ENCODE results near the gene AUP1. TPM values are rescaled to one million over a fixed set of nuclear protein-coding genes. Genes with fewer than 3 reads are reported as not detected.

Gene AUP1
- total and polyA plus RNA-seq, 5 experiments from 2014 or later, result 79.5 to 184 (median 88.9) TPM

DNA sequence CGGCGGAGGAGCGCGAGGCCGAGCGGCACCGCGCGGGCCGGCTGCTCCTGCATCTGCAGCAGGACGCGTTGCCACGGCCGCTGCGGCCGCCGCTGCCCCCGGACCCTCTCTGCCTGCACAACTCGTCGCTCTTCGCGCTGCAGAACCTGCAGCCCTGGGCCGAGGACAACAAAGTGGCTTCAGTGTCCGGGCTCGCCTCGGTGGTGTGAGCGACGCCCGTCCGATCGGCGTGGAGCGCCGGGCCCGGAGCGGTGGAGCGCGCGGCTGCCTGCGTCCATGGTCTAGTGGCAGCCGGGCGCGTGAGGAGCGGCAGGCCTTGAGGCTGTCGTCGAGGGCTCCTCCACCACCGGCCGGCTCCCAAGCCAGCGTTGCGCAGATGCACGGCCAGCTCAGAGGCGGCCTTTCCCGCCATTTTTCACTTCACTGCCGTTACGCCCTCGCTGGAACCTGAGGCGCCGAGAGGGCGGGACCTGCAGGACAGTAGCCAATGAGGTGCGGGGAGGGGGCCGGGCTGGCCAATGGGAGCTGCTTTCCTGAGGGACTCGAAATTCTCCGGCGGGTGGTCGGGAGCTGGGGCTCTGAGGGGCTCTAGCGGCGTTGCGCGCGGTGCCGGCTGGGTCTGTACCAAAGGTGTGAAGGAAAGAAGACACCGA lies 13.4 kb downstream of the AUP1 start:
- Mint-ChIP-seq H3K27ac (peak overlapping the region in 1 of 10 donors; percentile 65), H3K9me3 (no peaks in the 10 kb centered on the region), H3K36me3 (peaks cover 0 to 5% (median 0%) of the 10 kb centered on the region in 3 donors), H3K4me3 (peak overlapping the region; percentile 69 to 89 (median 82)), H3K27me3 (peaks cover 44 to 89% (median 61%) of the 10 kb centered on the region in 5 donors), H3K4me1 (peaks cover 13 to 26% (median 24%) of the 10 kb centered on the region in 4 donors)
- POLR2A ChIA-PET, result interaction anchor here (0.6 to 6.2 kb wide), 6 partner anchors 8 to 43 kb away, joined by 3 to 35 read pairs (median 6); partner anchors contain the start of genes AUP1, HTRA2, MRPL53 and PCGF1
- peak; percentile 61 to 86 (median 73) for DNase-seq
- peak; percentile 81 to 89 for ATAC-seq

DNA sequence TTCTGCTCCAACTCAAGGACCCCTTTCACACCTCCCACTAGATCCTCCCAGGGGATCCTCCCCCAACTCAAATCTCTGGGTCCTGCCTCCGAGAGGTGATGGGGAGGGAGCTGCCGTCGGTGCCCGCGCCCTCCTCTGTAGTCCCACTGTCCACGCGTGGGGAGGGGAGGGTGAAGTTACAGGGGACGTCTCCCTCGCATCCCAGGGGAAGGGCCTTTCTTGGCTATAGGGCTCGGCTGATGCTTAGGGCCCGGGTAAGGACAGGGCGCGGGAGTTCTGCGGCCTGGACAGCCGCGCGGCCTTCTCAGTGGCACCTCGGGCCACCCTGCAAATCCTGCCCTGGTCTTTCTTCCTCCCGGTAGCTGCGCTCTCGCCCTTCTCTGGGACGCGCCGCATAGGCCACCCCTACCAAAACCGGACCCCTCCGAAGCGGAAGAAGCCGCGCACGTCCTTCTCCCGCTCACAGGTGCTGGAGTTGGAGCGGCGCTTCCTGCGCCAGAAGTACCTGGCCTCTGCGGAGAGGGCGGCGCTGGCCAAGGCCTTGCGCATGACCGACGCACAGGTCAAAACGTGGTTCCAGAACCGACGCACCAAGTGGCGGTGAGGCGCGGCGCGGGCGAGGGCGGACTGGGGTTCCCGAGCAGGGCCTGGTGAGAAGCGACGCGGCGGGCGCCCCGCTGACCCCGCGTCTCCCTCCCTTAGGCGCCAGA lies 14.1 kb downstream of the AUP1 start:
- peaks cover 0 to 5% (median 0%) of the 10 kb centered on the region in 3 donors for H3K36me3 Mint-ChIP-seq
- POLR2A ChIA-PET, result interaction anchor here (1.2 to 6.2 kb wide), 6 partner anchors 8 to 57 kb away, joined by 3 to 35 read pairs (median 6); partner anchors contain the start of genes AUP1, HTRA2, MRPL53 and PCGF1
- H3K9me3 Mint-ChIP-seq, result no peaks in the 10 kb centered on the region
- H3K4me1 Mint-ChIP-seq, result peaks cover 13 to 26% (median 24%) of the 10 kb centered on the region in 4 donors
- H3K27me3 Mint-ChIP-seq, result peaks cover 46 to 83% (median 62%) of the 10 kb centered on the region in 5 donors
- H3K27ac Mint-ChIP-seq, result peak overlapping the region in 3 of 10 donors; percentile 31 to 40 (median 31)
- peak overlapping the region; percentile 62 to 83 (median 74) for H3K4me3 Mint-ChIP-seq
- DNase-seq (peak in 2 of 10 donors; percentile 16 to 25), ATAC-seq (peak in 1 of 2 donors; percentile 21)

GRCh38 chr2:74514368-74515270 lies 14.9 kb downstream of the AUP1 start, which contains the start of gene TLX2:
Gene TLX2 (plus strand): TSS chr2:74514450. CDS start chr2:74514807, 357 bp downstream.
- peaks cover 13 to 26% (median 24%) of the 10 kb centered on the region in 4 donors for H3K4me1 Mint-ChIP-seq
- H3K27me3 Mint-ChIP-seq, result peaks cover 39 to 74% (median 60%) of the 10 kb centered on the region in 5 donors
- H3K4me3 Mint-ChIP-seq, result peak within 1 kb of the TSS; percentile 62 to 83 (median 74)
- peak within 1 kb of the TSS in 3 of 10 donors; percentile 31 to 53 (median 40) for H3K27ac Mint-ChIP-seq
- peak; percentile 17 to 27 for ATAC-seq
- DNase-seq, result peak in 2 of 10 donors; percentile 24 to 27
- H3K9me3 Mint-ChIP-seq, result no peaks in the 10 kb centered on the region
- POLR2A ChIA-PET, result interaction anchor here (0.6 to 6.2 kb wide), 10 partner anchors 9 to 781 kb away, joined by 3 to 35 read pairs (median 4); partner anchors contain the start of genes AUP1, CCDC142, HTRA2 and INO80B
- peaks cover 0 to 5% (median 0%) of the 10 kb centered on the region in 3 donors for H3K36me3 Mint-ChIP-seq

DNA sequence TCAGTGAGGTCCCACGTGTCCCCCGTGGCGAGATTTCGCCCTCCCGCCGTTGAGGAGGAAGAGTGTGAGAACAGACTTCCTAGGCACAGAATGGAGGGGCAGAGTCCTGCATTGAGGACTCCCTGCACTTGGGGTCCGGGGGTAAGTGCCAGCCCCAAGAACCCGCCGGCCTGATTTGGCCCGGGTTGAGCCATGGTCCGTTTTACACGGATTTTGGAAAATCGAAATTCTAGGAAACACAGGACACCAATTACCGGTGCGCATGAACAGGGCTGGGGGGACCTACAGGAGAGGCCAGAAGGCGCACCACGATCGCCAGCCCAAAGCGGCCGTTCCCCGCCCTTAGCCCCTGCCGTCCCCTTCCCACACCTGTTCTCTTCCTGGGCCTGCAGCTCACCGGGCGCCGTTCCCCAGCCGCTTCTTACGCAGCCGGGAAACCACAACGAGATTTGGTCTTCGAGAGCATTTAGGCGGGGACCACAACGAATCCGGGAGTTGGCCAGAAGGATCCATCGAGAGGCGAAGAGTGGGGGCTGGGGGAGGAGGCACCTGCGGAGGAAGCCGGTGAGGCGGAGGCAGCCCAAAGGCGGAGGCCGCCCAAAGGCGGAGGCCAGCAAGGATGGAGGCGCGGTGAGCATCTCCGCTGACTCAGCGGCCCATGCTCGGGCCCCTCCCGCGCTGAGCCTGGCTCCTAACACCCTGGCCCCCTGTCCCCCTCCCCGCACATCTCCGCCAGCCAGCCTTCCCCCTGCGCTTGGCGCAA lies 15.7 kb downstream of the AUP1 start:
- peak overlapping the region in 8 of 10 donors; percentile 22 to 59 (median 46) for H3K4me3 Mint-ChIP-seq
- H3K36me3 Mint-ChIP-seq, result peaks cover 0 to 5% (median 0%) of the 10 kb centered on the region in 3 donors
- no peaks in the 10 kb centered on the region for H3K9me3 Mint-ChIP-seq
- peaks cover 31 to 66% (median 54%) of the 10 kb centered on the region in 5 donors for H3K27me3 Mint-ChIP-seq
- peak in 2 of 10 donors; percentile 23 to 27 for DNase-seq
- ATAC-seq, result no peak
- peaks cover 13 to 26% (median 25%) of the 10 kb centered on the region in 4 donors for H3K4me1 Mint-ChIP-seq
- POLR2A ChIA-PET, result interaction anchor here (0.7 to 6.2 kb wide), 5 partner anchors 10 to 59 kb away, joined by 3 to 35 read pairs (median 3); partner anchors contain the start of genes AUP1, CCDC142, HTRA2 and INO80B
- H3K27ac Mint-ChIP-seq, result peak overlapping the region in 1 of 10 donors; percentile 53

GRCh38 chr2:74512744-74513604 lies 16.5 kb downstream of the AUP1 start:
- ATAC-seq (no peak), DNase-seq (no peak)
- peak overlapping the region in 8 of 10 donors; percentile 22 to 59 (median 46) for H3K4me3 Mint-ChIP-seq
- peaks cover 23 to 58% (median 46%) of the 10 kb centered on the region in 5 donors for H3K27me3 Mint-ChIP-seq
- H3K27ac Mint-ChIP-seq, result peak overlapping the region in 2 of 10 donors; percentile 34 to 78
- H3K36me3 Mint-ChIP-seq, result peaks cover 0 to 5% (median 0%) of the 10 kb centered on the region in 3 donors
- H3K4me1 Mint-ChIP-seq, result peaks cover 19 to 35% (median 32%) of the 10 kb centered on the region in 4 donors
- POLR2A ChIA-PET, result interaction anchor here (0.8 to 1.5 kb wide), 5 partner anchors 9 to 58 kb away, joined by 3 to 5 read pairs (median 3); partner anchors contain the start of genes AUP1, HTRA2 and INO80B
- no peaks in the 10 kb centered on the region for H3K9me3 Mint-ChIP-seq

GRCh38 chr2:74511104-74511989 lies 18.2 kb downstream of the AUP1 start:
- Mint-ChIP-seq H3K9me3 (peaks cover 0 to 1% (median 0%) of the 10 kb centered on the region in 9 donors), H3K4me1 (peaks cover 22 to 43% (median 40%) of the 10 kb centered on the region in 4 donors), H3K36me3 (peaks cover 4 to 14% (median 8%) of the 10 kb centered on the region in 3 donors), H3K27me3 (peaks cover 9 to 53% (median 33%) of the 10 kb centered on the region in 5 donors), H3K4me3 (peak overlapping the region in 2 of 10 donors; percentile 3 to 21), H3K27ac (no peak overlapping the region)
- no peak for ATAC-seq
- POLR2A ChIA-PET, result interaction anchor here (0.7 to 2.7 kb wide), 5 partner anchors 7 to 499 kb away, joined by 3 to 18 read pairs (median 5); partner anchors contain the start of genes AUP1 and HTRA2
- DNase-seq, result no peak

DNA sequence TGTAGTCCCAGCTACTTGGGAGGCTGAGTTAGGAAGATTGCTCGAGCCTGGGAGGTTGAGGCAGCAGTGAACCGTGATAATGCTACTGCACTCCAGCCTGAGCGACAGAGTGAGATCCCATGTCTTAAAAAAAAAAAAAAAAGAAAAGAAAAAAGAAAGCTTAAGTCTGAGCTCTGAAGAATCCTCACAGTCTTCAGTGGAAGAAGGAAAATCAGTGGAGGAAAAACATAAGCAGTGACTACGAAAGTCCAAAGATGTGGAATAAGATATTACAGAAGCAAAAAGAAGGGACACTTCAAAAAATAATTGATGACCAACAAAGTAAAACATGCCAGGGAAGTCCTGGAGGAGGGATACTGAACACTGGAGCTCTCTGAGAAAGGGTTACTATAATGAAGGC lies 19.2 kb downstream of the AUP1 start:
- Mint-ChIP-seq H3K9me3 (peaks cover 0 to 1% (median 0%) of the 10 kb centered on the region in 9 donors), H3K4me1 (peaks cover 18 to 42% (median 38%) of the 10 kb centered on the region in 4 donors), H3K27ac (peak overlapping the region in 1 of 10 donors; percentile 10), H3K27me3 (peaks cover 8 to 52% (median 33%) of the 10 kb centered on the region in 5 donors), H3K36me3 (peaks cover 5 to 23% (median 16%) of the 10 kb centered on the region in 3 donors), H3K4me3 (no peak overlapping the region)
- no peak for ATAC-seq
- POLR2A ChIA-PET, result interaction anchor here (0.9 to 2.7 kb wide), 4 partner anchors 8 to 52 kb away, joined by 3 to 18 read pairs (median 6); partner anchors contain the start of genes AUP1, CCDC142, HTRA2 and TTC31
- no peak for DNase-seq

GRCh38 chr2:74507926-74508520 lies 21.5 kb downstream of the AUP1 start:
- H3K36me3 Mint-ChIP-seq, result peaks cover 15 to 36% (median 31%) of the 10 kb centered on the region in 3 donors
- H3K9me3 Mint-ChIP-seq, result peaks cover 0 to 9% (median 0%) of the 10 kb centered on the region in 9 donors
- ATAC-seq, result peak; percentile 3 to 11
- H3K4me1 Mint-ChIP-seq, result peaks cover 17 to 55% (median 50%) of the 10 kb centered on the region in 4 donors
- POLR2A ChIA-PET, result interaction anchor here (1.1 to 2.9 kb wide), 7 partner anchors 9 to 50 kb away, joined by 3 to 17 read pairs (median 5); partner anchors contain the start of genes CCDC142, MOGS, TTC31 and WBP1
- DNase-seq, result no peak
- H3K27ac Mint-ChIP-seq, result peak overlapping the region; percentile 98 to 100 (median 100)
- peaks cover 17 to 64% (median 41%) of the 10 kb centered on the region in 5 donors for H3K27me3 Mint-ChIP-seq
- peak overlapping the region; percentile 95 to 100 (median 99) for H3K4me3 Mint-ChIP-seq
